ENCODE measurements around the gene ZNF106. TPM values are rescaled to one million over a fixed set of nuclear protein-coding genes. Genes with fewer than 3 reads are reported as not detected.

Gene ZNF106
- total RNA-seq, 1 experiment from 2014 or later = 102 TPM

- ChIA-PET CTCF (no interaction called here), POLR2A (ENCODE audit: low non-redundant PET) (no interaction called here)
- intact Hi-C loops (cut with micrococcal nuclease; ENCODE audit: unreplicated experiment) = loop anchor here (10.0 kb wide), 1 partner anchor 61 kb away; no protein-coding TSS in a partner anchor
- TF ChIP-seq, protein P1, sequence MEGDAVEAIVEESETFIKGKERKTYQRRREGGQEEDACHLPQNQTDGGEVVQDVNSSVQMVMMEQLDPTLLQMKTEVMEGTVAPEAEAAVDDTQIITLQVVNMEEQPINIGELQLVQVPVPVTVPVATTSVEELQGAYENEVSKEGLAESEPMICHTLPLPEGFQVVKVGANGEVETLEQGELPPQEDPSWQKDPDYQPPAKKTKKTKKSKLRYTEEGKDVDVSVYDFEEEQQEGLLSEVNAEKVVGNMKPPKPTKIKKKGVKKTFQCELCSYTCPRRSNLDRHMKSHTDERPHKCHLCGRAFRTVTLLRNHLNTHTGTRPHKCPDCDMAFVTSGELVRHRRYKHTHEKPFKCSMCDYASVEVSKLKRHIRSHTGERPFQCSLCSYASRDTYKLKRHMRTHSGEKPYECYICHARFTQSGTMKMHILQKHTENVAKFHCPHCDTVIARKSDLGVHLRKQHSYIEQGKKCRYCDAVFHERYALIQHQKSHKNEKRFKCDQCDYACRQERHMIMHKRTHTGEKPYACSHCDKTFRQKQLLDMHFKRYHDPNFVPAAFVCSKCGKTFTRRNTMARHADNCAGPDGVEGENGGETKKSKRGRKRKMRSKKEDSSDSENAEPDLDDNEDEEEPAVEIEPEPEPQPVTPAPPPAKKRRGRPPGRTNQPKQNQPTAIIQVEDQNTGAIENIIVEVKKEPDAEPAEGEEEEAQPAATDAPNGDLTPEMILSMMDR (conservative IDR thresholded peaks at IDR 0.05; ENCODE audit: low read depth, low read length) = no peak
- no peak for TF ChIP-seq EZH2 (IDR thresholded peaks at IDR 0.05; ENCODE audit: borderline replicate concordance, low read depth, low read length, poor library complexity, severe bottlenecking)
- Histone ChIP-seq H3K4me3 (ENCODE audit: low read depth, low read length, poor library complexity, severe bottlenecking) (no peak overlapping the region), H3K27me3 (replicated peaks; ENCODE audit: insufficient read depth, low read depth, low read length, poor library complexity) (no peaks in the 10 kb centered on the region), H3K9me3 (ENCODE audit: low read depth, low read length, poor library complexity, severe bottlenecking) (no peaks in the 10 kb centered on the region), H3K4me1 (ENCODE audit: insufficient read depth, low read length, poor library complexity, severe bottlenecking) (no peaks in the 10 kb centered on the region), H3K27ac (ENCODE audit: low read depth, low read length, poor library complexity, severe bottlenecking) (no peak overlapping the region), H3K36me3 (ENCODE audit: insufficient read depth, low read length, poor library complexity, severe bottlenecking) (no peaks in the 10 kb centered on the region)
- no TSS peak for BruUV-seq (replicated peaks)
- DNase-seq (ENCODE audit: low spot score) = no peak
These were observed 115.0 kb downstream of the ZNF106 start for GRCh38 chr15:42375941-42376340.

DNA sequence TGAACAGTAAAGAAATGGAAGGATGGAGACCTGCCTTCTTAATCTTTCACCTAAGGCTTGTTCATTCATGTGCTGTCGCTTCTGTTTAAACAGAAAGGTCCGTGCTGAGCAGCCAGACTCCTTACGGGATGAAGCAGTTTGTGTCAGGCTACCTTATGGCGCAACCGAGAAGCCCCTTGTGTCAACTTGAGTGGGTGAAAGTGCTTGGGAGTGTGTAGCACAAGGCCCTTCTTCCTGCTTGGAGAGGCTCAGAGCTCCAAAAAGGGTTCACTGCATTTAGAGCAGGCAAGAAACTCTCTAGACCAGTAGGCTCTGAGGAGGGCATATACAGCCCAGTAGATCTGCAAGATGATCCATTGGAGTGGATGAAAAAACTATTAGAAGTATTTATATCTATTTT is 115.7 kb downstream of the ZNF106 start:
- H3K4me3 ChIP-seq (ENCODE audit: low read depth, low read length, poor library complexity, severe bottlenecking) = no peak overlapping the region
- no peak overlapping the region for H3K27ac ChIP-seq (ENCODE audit: low read depth, low read length, poor library complexity, severe bottlenecking)
- ChIA-PET CTCF (interaction anchor here (0.6 to 0.7 kb wide), 2 partner anchors 10 to 177 kb away, joined by 6 to 9 read pairs; no protein-coding TSS in a partner anchor), POLR2A (ENCODE audit: low non-redundant PET) (no interaction called here)
- intact Hi-C loops (cut with micrococcal nuclease; ENCODE audit: unreplicated experiment) = loop anchor here (10.0 kb wide), 1 partner anchor 60 kb away; no protein-coding TSS in a partner anchor
- H3K27me3 ChIP-seq (replicated peaks; ENCODE audit: insufficient read depth, low read depth, low read length, poor library complexity) = no peaks in the 10 kb centered on the region
- H3K9me3 ChIP-seq (ENCODE audit: low read depth, low read length, poor library complexity, severe bottlenecking) = no peaks in the 10 kb centered on the region
- BruUV-seq (replicated peaks) = no TSS peak
- H3K36me3 ChIP-seq (ENCODE audit: insufficient read depth, low read length, poor library complexity, severe bottlenecking) = no peaks in the 10 kb centered on the region
- TF ChIP-seq, protein P1 (conservative IDR thresholded peaks at IDR 0.05; ENCODE audit: low read depth, low read length) = no peak
- TF ChIP-seq EZH2 (IDR thresholded peaks at IDR 0.05; ENCODE audit: borderline replicate concordance, low read depth, low read length, poor library complexity, severe bottlenecking) = no peak
- DNase-seq (ENCODE audit: low spot score) = no peak
- no peaks in the 10 kb centered on the region for H3K4me1 ChIP-seq (ENCODE audit: insufficient read depth, low read length, poor library complexity, severe bottlenecking)

- Histone ChIP-seq H3K4me3 (ENCODE audit: low read depth, low read length, poor library complexity, severe bottlenecking) (no peak overlapping the region), H3K9me3 (ENCODE audit: low read depth, low read length, poor library complexity, severe bottlenecking) (no peaks in the 10 kb centered on the region), H3K36me3 (ENCODE audit: insufficient read depth, low read length, poor library complexity, severe bottlenecking) (no peaks in the 10 kb centered on the region), H3K27ac (ENCODE audit: low read depth, low read length, poor library complexity, severe bottlenecking) (no peak overlapping the region), H3K4me1 (ENCODE audit: insufficient read depth, low read length, poor library complexity, severe bottlenecking) (no peaks in the 10 kb centered on the region), H3K27me3 (replicated peaks; ENCODE audit: insufficient read depth, low read depth, low read length, poor library complexity) (no peaks in the 10 kb centered on the region)
- BruUV-seq (replicated peaks) = no TSS peak
- no peak for TF ChIP-seq EZH2 (IDR thresholded peaks at IDR 0.05; ENCODE audit: borderline replicate concordance, low read depth, low read length, poor library complexity, severe bottlenecking)
- TF ChIP-seq, protein P1 (conservative IDR thresholded peaks at IDR 0.05; ENCODE audit: low read depth, low read length) = no peak
- POLR2A ChIA-PET (ENCODE audit: low non-redundant PET) = no interaction called here
- CTCF ChIA-PET = interaction anchor here (0.6 to 0.7 kb wide), 2 partner anchors 10 to 176 kb away, joined by 6 to 9 read pairs; no protein-coding TSS in a partner anchor
- DNase-seq (ENCODE audit: low spot score) = no peak
- intact Hi-C loops (cut with micrococcal nuclease; ENCODE audit: unreplicated experiment) = loop anchor here (10.0 kb wide), 1 partner anchor 60 kb away; no protein-coding TSS in a partner anchor
These were observed 116.1 kb downstream of the ZNF106 start for GRCh38 chr15:42374810-42375209.
